ENCODE results near the gene STXBP4.

Gene STXBP4

GRCh38 chr17:54927525-54927924 lies 41.0 kb upstream of the STXBP4 start (continued):
- TF ChIP-seq POU6F1 (CRISPR knock-in tag; IDR thresholded peaks at IDR 0.05; ENCODE audit: borderline replicate concordance, low read depth) (no peak), RARB (CRISPR knock-in tag; IDR thresholded peaks at IDR 0.05) (no peak), CSRNP3 (CRISPR knock-in tag; IDR thresholded peaks at IDR 0.05) (no peak)

GRCh38 chr17:54932711-54933110 lies 35.9 kb upstream of the STXBP4 start:
- no peak for ATAC-seq
- TF ChIP-seq SNAI2 (CRISPR knock-in tag; IDR thresholded peaks at IDR 0.05) (no peak), ARNTL (CRISPR knock-in tag; IDR thresholded peaks at IDR 0.05; ENCODE audit: borderline replicate concordance, low read depth) (no peak), ISL1 (CRISPR knock-in tag; IDR thresholded peaks at IDR 0.05) (no peak)

GRCh38 chr17:54933921-54934320 lies 34.6 kb upstream of the STXBP4 start:
- ATAC-seq: no peak
- no peak for TF ChIP-seq CSDC2 (CRISPR knock-in tag; IDR thresholded peaks at IDR 0.05)
- no peak for TF ChIP-seq ESRRG (CRISPR knock-in tag; IDR thresholded peaks at IDR 0.05)
- no peak for TF ChIP-seq ISL1 (CRISPR knock-in tag; IDR thresholded peaks at IDR 0.05)
- no peak for TF ChIP-seq GLIS3 (CRISPR knock-in tag; IDR thresholded peaks at IDR 0.05)

- no peak for ATAC-seq
- TF ChIP-seq CSDC2 (CRISPR knock-in tag; IDR thresholded peaks at IDR 0.05) (no peak), ZNF8 (CRISPR knock-in tag; IDR thresholded peaks at IDR 0.05) (no peak), POU6F1 (CRISPR knock-in tag; IDR thresholded peaks at IDR 0.05; ENCODE audit: borderline replicate concordance, low read depth) (no peak), TCF4 (CRISPR knock-in tag; IDR thresholded peaks at IDR 0.05; ENCODE audit: borderline replicate concordance) (no peak), ISL1 (CRISPR knock-in tag; IDR thresholded peaks at IDR 0.05) (no peak), ESRRG (CRISPR knock-in tag; IDR thresholded peaks at IDR 0.05) (no peak), ZFP3 (CRISPR knock-in tag; IDR thresholded peaks at IDR 0.05) (no peak), RARB (CRISPR knock-in tag; IDR thresholded peaks at IDR 0.05) (no peak)
Observed at GRCh38 chr17:54935471-54935870, 33.1 kb upstream of the STXBP4 start.

- TF ChIP-seq ESRRG (CRISPR knock-in tag; IDR thresholded peaks at IDR 0.05) (no peak), ISL1 (CRISPR knock-in tag; IDR thresholded peaks at IDR 0.05) (no peak), PPARA (CRISPR knock-in tag; IDR thresholded peaks at IDR 0.05; ENCODE audit: borderline replicate concordance) (no peak), TOX (CRISPR knock-in tag; IDR thresholded peaks at IDR 0.05; ENCODE audit: borderline replicate concordance) (no peak), CSRNP3 (CRISPR knock-in tag; IDR thresholded peaks at IDR 0.05) (no peak), RARB (CRISPR knock-in tag; IDR thresholded peaks at IDR 0.05) (no peak), PATZ1 (CRISPR knock-in tag; IDR thresholded peaks at IDR 0.05; ENCODE audit: borderline replicate concordance) (no peak), ZC3H10 (CRISPR knock-in tag; IDR thresholded peaks at IDR 0.05) (no peak), TCF4 (CRISPR knock-in tag; IDR thresholded peaks at IDR 0.05; ENCODE audit: borderline replicate concordance) (no peak), CSDC2 (CRISPR knock-in tag; IDR thresholded peaks at IDR 0.05) (no peak), ZNF8 (CRISPR knock-in tag; IDR thresholded peaks at IDR 0.05) (no peak), BACH2 (CRISPR knock-in tag; IDR thresholded peaks at IDR 0.05; ENCODE audit: borderline replicate concordance) (no peak), ZNF70 (CRISPR knock-in tag; IDR thresholded peaks at IDR 0.05) (no peak), ZNF565 (CRISPR knock-in tag; conservative IDR thresholded peaks at IDR 0.05; ENCODE audit: low read depth) (no peak), ZFP30 (CRISPR knock-in tag; IDR thresholded peaks at IDR 0.05) (no peak), POU6F1 (CRISPR knock-in tag; IDR thresholded peaks at IDR 0.05; ENCODE audit: borderline replicate concordance, low read depth) (no peak), OSR1 (CRISPR knock-in tag; IDR thresholded peaks at IDR 0.05) (no peak)
- no peak for ATAC-seq
Observed at GRCh38 chr17:54937018-54937417, 31.5 kb upstream of the STXBP4 start.
